Upper lobe of right lung (tissue), 1 donor: ENCODE results near the gene PLD5. TPM values are rescaled to one million over a fixed set of nuclear protein-coding genes. Genes with fewer than 3 reads are reported as not detected.
"Not testable (repeated sequence)": the region's sequence is repeated elsewhere in the genome, so short reads cannot be mapped to it uniquely, and the experiment has no call there.

Source experiments
- ATAC-seq: fragments of 200-7000 bp; cut with Tn5 transposase; one replicate; pipeline ENCODE4 v1.9.1; 2020; ENCODE audit warnings: mild to moderate bottlenecking, moderate library complexity
- DNase-seq: peaks from one replicate; pipeline ENCODE4 v3.0.0-alpha.2; 2020
- H3K27ac ChIP-seq: fragments of 200-600 bp; one replicate; pipeline ENCODE4 v1.8.0; 2022
- H3K27me3 ChIP-seq: fragments of 200-600 bp; one replicate; pipeline ENCODE4 v1.8.0; 2022; ENCODE audit warnings: mild to moderate bottlenecking
- H3K36me3 ChIP-seq: fragments of 200-600 bp; one replicate; pipeline ENCODE4 v1.8.0; 2022
- H3K4me1 ChIP-seq: fragments of 200-600 bp; one replicate; pipeline ENCODE4 v1.8.0; 2022
- H3K4me3 ChIP-seq: fragments of 200-600 bp; one replicate; pipeline ENCODE4 v1.8.0; 2022; ENCODE audit warnings: mild to moderate bottlenecking
- H3K9me3 ChIP-seq: fragments of 200-600 bp; one replicate; pipeline ENCODE4 v1.8.0; 2022
- CTCF ChIP-seq: fragments of 200-600 bp; IDR thresholded peaks from one replicate; pipeline ENCODE4 v1.8.0; 2022; ENCODE audit warnings: antibody characterized with exemption
- intact Hi-C: fragments of 100-400 bp; cut with DNase I; formaldehyde crosslinking; loops from one replicate; pipeline ENCODE4 v1.11.0; 2022
- total RNA-seq: library from RNA; stranded (reverse); fragmentation: NEBNext Ultra II Directional; extraction: Animal tissue kit (Norgen Biotek cat#: 25700); gene quantifications from one replicate; pipeline ENCODE4 v1.2.1, GENCODE V29; 2021
- donor health status: DM: no; HTN: yes; CAD: no; lungs with severe emphysema.

PLD5 gene
- total RNA-seq, 1 donor from 2014 or later = 0.87 TPM

- intact Hi-C loops = no loop called here
- Histone ChIP-seq H3K4me3 (no peak overlapping the region), H3K36me3 (no peaks in the 10 kb centered on the region), H3K4me1 (no peaks in the 10 kb centered on the region), H3K27me3 (no peaks in the 10 kb centered on the region), H3K27ac (no peak overlapping the region), H3K9me3 (no peaks in the 10 kb centered on the region)
- DNase-seq (no peak), ATAC-seq (no peak)
- TF ChIP-seq CTCF = no peak
Observed at GRCh38 chr1:242489545-242489944, 35.0 kb downstream of the PLD5 start.

- no peak overlapping the region for H3K27ac ChIP-seq
- H3K4me3 ChIP-seq = no peak overlapping the region
- ATAC-seq (peak; percentile 22), DNase-seq (no peak)
- no peaks in the 10 kb centered on the region for H3K36me3 ChIP-seq
- no peak for TF ChIP-seq CTCF
- intact Hi-C loops = no loop called here
- no peaks in the 10 kb centered on the region for H3K9me3 ChIP-seq
- no peaks in the 10 kb centered on the region for H3K4me1 ChIP-seq
- no peaks in the 10 kb centered on the region for H3K27me3 ChIP-seq
Observed at GRCh38 chr1:242477944-242478343, 46.6 kb downstream of the PLD5 start.

- intact Hi-C loops = no loop called here
- Histone ChIP-seq H3K27ac (no peak overlapping the region), H3K27me3 (no peaks in the 10 kb centered on the region), H3K4me3 (no peak overlapping the region), H3K4me1 (no peaks in the 10 kb centered on the region), H3K9me3 (no peaks in the 10 kb centered on the region), H3K36me3 (no peaks in the 10 kb centered on the region)
- TF ChIP-seq CTCF = no peak
- ATAC-seq (no peak), DNase-seq (no peak)
Observed at GRCh38 chr1:242470774-242471173, 53.7 kb downstream of the PLD5 start.

GRCh38 chr1:242468784-242469183 is 55.7 kb downstream of the PLD5 start:
- no peak for TF ChIP-seq CTCF

GRCh38 chr1:242467556-242468145 is 56.8 kb downstream of the PLD5 start:
- no peaks in the 10 kb centered on the region for H3K27me3 ChIP-seq
- H3K4me1 ChIP-seq = no peaks in the 10 kb centered on the region
- H3K9me3 ChIP-seq = no peaks in the 10 kb centered on the region
- no peaks in the 10 kb centered on the region for H3K36me3 ChIP-seq
- H3K27ac ChIP-seq = no peak overlapping the region
- peak; percentile 76 for ATAC-seq
- H3K4me3 ChIP-seq = no peak overlapping the region
- DNase-seq = no peak
- intact Hi-C loops = no loop called here
- peak; percentile 58 for TF ChIP-seq CTCF

More at GRCh38 chr1:242468784-242469183, 55.7 kb downstream of the PLD5 start:
- intact Hi-C loops = no loop called here
- DNase-seq (no peak), ATAC-seq (no peak)
- no peak overlapping the region for H3K4me3 ChIP-seq
- H3K4me1 ChIP-seq = no peaks in the 10 kb centered on the region
- H3K36me3 ChIP-seq = no peaks in the 10 kb centered on the region
- no peak overlapping the region for H3K27ac ChIP-seq
- H3K9me3 ChIP-seq = no peaks in the 10 kb centered on the region
- no peaks in the 10 kb centered on the region for H3K27me3 ChIP-seq

- DNase-seq (no peak), ATAC-seq (no peak)
- intact Hi-C loops = no loop called here
- Histone ChIP-seq H3K9me3 (no peaks in the 10 kb centered on the region), H3K27me3 (no peaks in the 10 kb centered on the region), H3K4me3 (no peak overlapping the region), H3K36me3 (no peaks in the 10 kb centered on the region), H3K4me1 (no peaks in the 10 kb centered on the region), H3K27ac (no peak overlapping the region)
- no peak for TF ChIP-seq CTCF
Observed at GRCh38 chr1:242462867-242463266, 61.6 kb downstream of the PLD5 start.

- H3K9me3 ChIP-seq, H3K27me3 ChIP-seq, H3K27ac ChIP-seq, H3K36me3 ChIP-seq, H3K4me1 ChIP-seq, DNase-seq, intact Hi-C loops, ATAC-seq, H3K4me3 ChIP-seq: not testable (repeated sequence)
Observed at GRCh38 chr1:242459740-242460139, 64.8 kb downstream of the PLD5 start.
